MM.1S (cell line): ENCODE data around the gene SLC28A1.

Source experiments
- EZH2 ChIP-seq: fragments of 300-600 bp; sonication (generic); optimal IDR thresholded peaks from 2 replicates; pipeline ENCODE3; 2017; ENCODE audit warnings: low read depth, mild to moderate bottlenecking, antibody characterized with exemption, low read length, mixed read lengths
- TF ChIP-seq, protein P1 (sequence below): fragments of 300-600 bp; sonication (generic); IDR thresholded peaks from 2 replicates; pipeline ENCODE4 v1.5.1; 2016; ENCODE audit warnings: antibody characterized with exemption, low read length, mixed read lengths

GRCh38 chr15:84886984-84887299 is 2.5 kb downstream of the SLC28A1 start:
- TF ChIP-seq, protein P1, sequence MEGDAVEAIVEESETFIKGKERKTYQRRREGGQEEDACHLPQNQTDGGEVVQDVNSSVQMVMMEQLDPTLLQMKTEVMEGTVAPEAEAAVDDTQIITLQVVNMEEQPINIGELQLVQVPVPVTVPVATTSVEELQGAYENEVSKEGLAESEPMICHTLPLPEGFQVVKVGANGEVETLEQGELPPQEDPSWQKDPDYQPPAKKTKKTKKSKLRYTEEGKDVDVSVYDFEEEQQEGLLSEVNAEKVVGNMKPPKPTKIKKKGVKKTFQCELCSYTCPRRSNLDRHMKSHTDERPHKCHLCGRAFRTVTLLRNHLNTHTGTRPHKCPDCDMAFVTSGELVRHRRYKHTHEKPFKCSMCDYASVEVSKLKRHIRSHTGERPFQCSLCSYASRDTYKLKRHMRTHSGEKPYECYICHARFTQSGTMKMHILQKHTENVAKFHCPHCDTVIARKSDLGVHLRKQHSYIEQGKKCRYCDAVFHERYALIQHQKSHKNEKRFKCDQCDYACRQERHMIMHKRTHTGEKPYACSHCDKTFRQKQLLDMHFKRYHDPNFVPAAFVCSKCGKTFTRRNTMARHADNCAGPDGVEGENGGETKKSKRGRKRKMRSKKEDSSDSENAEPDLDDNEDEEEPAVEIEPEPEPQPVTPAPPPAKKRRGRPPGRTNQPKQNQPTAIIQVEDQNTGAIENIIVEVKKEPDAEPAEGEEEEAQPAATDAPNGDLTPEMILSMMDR, result no peak
- TF ChIP-seq EZH2, result no peak
